GM23338 (cell line): ENCODE measurements around the gene SLC16A5. TPM values are rescaled to one million over a fixed set of nuclear protein-coding genes. Genes with fewer than 3 reads are reported as not detected.

Experiments
- ATAC-seq: fragments of 200-7000 bp; cut with Tn5 transposase; 3 replicates; pipeline ENCODE4 v1.9.1; 2020
- DNase-seq: peaks from one replicate; pipeline ENCODE4 v3.0.0-alpha.2; 2015; ENCODE audit warnings: low spot score
- H2AFZ ChIP-seq: fragments of 200-600 bp; sonication (generic); 2 replicates; pipeline ENCODE4 v1.8.0; 2016; ENCODE audit warnings: antibody characterized with exemption, mild to moderate bottlenecking, moderate library complexity
- H3F3A ChIP-seq: fragments of 200-600 bp; sonication (generic); replicated peaks from 2 replicates; pipeline ENCODE4 v1.8.0; 2017; ENCODE audit warnings: antibody characterized with exemption, mixed run types, low read depth
- H3K27ac ChIP-seq: fragments of 200-600 bp; sonication (generic); 2 replicates; pipeline ENCODE4 v1.6.1; 2016; ENCODE audit warnings: low read depth
- H3K27me3 ChIP-seq: fragments of 200-600 bp; sonication (generic); 2 replicates; pipeline ENCODE4 v1.8.0; 2016; ENCODE audit warnings: mild to moderate bottlenecking, mixed run types, moderate library complexity; ENCODE audit not compliant: insufficient read depth
- H3K36me3 ChIP-seq: fragments of 200-600 bp; sonication (generic); 2 replicates; pipeline ENCODE4 v1.8.0; 2016; ENCODE audit warnings: mild to moderate bottlenecking; ENCODE audit not compliant: insufficient read depth
- H3K4me1 ChIP-seq: fragments of 200-600 bp; sonication (generic); 2 replicates; pipeline ENCODE4 v1.8.0; 2016; ENCODE audit warnings: mild to moderate bottlenecking, moderate library complexity; ENCODE audit not compliant: insufficient read depth
- H3K4me2 ChIP-seq: fragments of 200-600 bp; sonication (generic); 2 replicates; pipeline ENCODE4 v1.7.1; 2017; ENCODE audit warnings: mixed run types
- H3K4me3 ChIP-seq: fragments of 200-600 bp; sonication (generic); 2 replicates; pipeline ENCODE4 v1.6.1; 2016; ENCODE audit warnings: mixed run types
- H3K79me2 ChIP-seq: fragments of 200-600 bp; sonication (generic); replicated peaks from 2 replicates; pipeline ENCODE4 v1.8.0; 2017; ENCODE audit warnings: mild to moderate bottlenecking; ENCODE audit not compliant: insufficient read depth
- H3K9me2 ChIP-seq: fragments of 200-600 bp; sonication (generic); 2 replicates; pipeline ENCODE4 v1.8.0; 2017; ENCODE audit not compliant: insufficient read depth
- H4K20me1 ChIP-seq: fragments of 200-600 bp; sonication (generic); replicated peaks from 2 replicates; pipeline ENCODE4 v1.8.0; 2017; ENCODE audit warnings: mild to moderate bottlenecking; ENCODE audit not compliant: insufficient read depth
- H3K27ac Mint-ChIP-seq: 2 replicates; pipeline ENCODE4 v1.8.0; 2020; ENCODE audit warnings: inconsistent platforms, mild to moderate bottlenecking, moderate library complexity, mixed read lengths
- H3K27me3 Mint-ChIP-seq: 3 replicates; pipeline ENCODE4 v1.8.0; 2022; ENCODE audit warnings: low read depth, mild to moderate bottlenecking, moderate library complexity, mixed read lengths, inconsistent platforms; ENCODE audit not compliant: insufficient read depth, poor library complexity
- H3K36me3 Mint-ChIP-seq: 3 replicates; pipeline ENCODE4 v1.8.0; 2021; ENCODE audit warnings: low read depth, mild to moderate bottlenecking, inconsistent platforms, moderate library complexity, mixed read lengths
- H3K4me1 Mint-ChIP-seq: 3 replicates; pipeline ENCODE4 v1.8.0; 2020; ENCODE audit warnings: mild to moderate bottlenecking, inconsistent platforms, mixed read lengths
- H3K4me3 Mint-ChIP-seq: 3 replicates; pipeline ENCODE4 v1.8.0; 2021; ENCODE audit warnings: moderate library complexity, mild to moderate bottlenecking, inconsistent platforms, mixed read lengths
- H3K9me3 Mint-ChIP-seq: 3 replicates; pipeline ENCODE4 v1.8.0; 2020; ENCODE audit warnings: moderate library complexity, mild to moderate bottlenecking, inconsistent platforms, mixed read lengths
- CREB1 ChIP-seq: fragments of 250-450 bp; sonication (Bioruptor Pico); IDR thresholded peaks from 2 replicates; pipeline ENCODE4 v1.5.0; 2020; ENCODE audit warnings: low read depth, mild to moderate bottlenecking, moderate library complexity
- CTCF ChIP-seq, 2 experiments: fragments of 200-600 bp in 1 of 2; sonication (generic) in 1 of 2; conservative IDR thresholded peaks; 2 replicates each; pipeline versions ENCODE4 v1.5.1 to v1.6.1; 2016 to 2017; ENCODE audit warnings: antibody characterized with exemption in 2 of 2, low read depth in 2 of 2, mild to moderate bottlenecking in 2 of 2, moderate library complexity in 1 of 2
- EZH2 ChIP-seq: fragments of 200-600 bp; sonication (generic); IDR thresholded peaks from one replicate; pipeline ENCODE4 v1.8.0; 2017; ENCODE audit warnings: antibody characterized with exemption, mild to moderate bottlenecking, low read depth; ENCODE audit not compliant: unreplicated experiment
- EZH2phosphoT487 ChIP-seq: fragments of 200-600 bp; sonication (generic); IDR thresholded peaks from one replicate; pipeline ENCODE4 v1.8.1; 2018; ENCODE audit warnings: antibody characterized with exemption; ENCODE audit not compliant: unreplicated experiment
- JUNB ChIP-seq: IDR thresholded peaks from one replicate; pipeline ENCODE4 v1.6.1; 2016; ENCODE audit warnings: antibody characterized with exemption; ENCODE audit not compliant: unreplicated experiment
- POLR2AphosphoS5 ChIP-seq: IDR thresholded peaks from 2 replicates; pipeline ENCODE4 v1.6.1; 2016; ENCODE audit warnings: antibody characterized with exemption, low read depth
- STAT1 ChIP-seq: IDR thresholded peaks from one replicate; pipeline ENCODE4 v1.6.1; 2016; ENCODE audit warnings: antibody characterized with exemption; ENCODE audit not compliant: unreplicated experiment
- ZNF114 ChIP-seq: fragments of 250-450 bp; sonication (Bioruptor Pico); IDR thresholded peaks from 2 replicates; pipeline ENCODE4 v1.5.0; 2020; ENCODE audit warnings: mild to moderate bottlenecking, moderate library complexity
- ZNF331 ChIP-seq: fragments of 250-450 bp; sonication (Bioruptor Pico); IDR thresholded peaks from 2 replicates; pipeline ENCODE4 v1.5.0; 2020; ENCODE audit warnings: low read depth, mild to moderate bottlenecking, moderate library complexity
- polyA plus RNA-seq: library from polyadenylated mRNA; unstranded; fragments of >200 nt; fragmentation: Nextera tagmentation; extraction: Ambion mirVana; gene quantifications from 2 replicates; pipeline ENCODE4 v1.2.1, GENCODE V29; 2016
- total RNA-seq: library from RNA; depleted of rRNA; stranded (reverse); fragments of >200 nt; shearing (Covaris generic); gene quantifications from 2 replicates; pipeline ENCODE4 v1.2.3, GENCODE V29; 2014
- TF ChIP-seq, protein P1 (sequence below): fragments of 250-450 bp; sonication (Bioruptor Pico); IDR thresholded peaks from 2 replicates; pipeline ENCODE4 v1.5.0; 2020; ENCODE audit warnings: mild to moderate bottlenecking, moderate library complexity

Gene SLC16A5
- total and polyA plus RNA-seq, 2 experiments from 2014 or later = 7.3 to 40.0 TPM

GRCh38 chr17:75078284-75079022 lies 9.3 kb upstream of the SLC16A5 start (continued):
- TF ChIP-seq EZH2phosphoT487 = no peak

DNA sequence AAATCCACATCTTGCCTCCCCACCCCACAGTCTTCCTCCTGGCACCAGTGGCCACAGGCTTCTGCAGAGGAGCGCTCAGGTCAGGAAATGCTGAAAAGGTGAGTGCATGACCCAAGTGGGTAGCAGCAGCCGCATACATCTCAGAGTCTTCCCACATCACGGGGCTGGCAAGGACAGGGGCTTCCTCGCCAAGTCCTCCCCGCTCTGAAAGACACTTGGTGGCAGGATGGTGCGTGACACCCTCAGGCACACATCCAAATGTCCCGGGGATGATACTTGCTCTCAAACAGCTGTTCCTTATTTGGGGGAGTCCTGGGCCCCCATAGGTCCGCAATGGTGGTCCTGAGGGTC lies 8.8 kb upstream of the SLC16A5 start:
- Histone ChIP-seq H2AFZ (no peak overlapping the region), H3K27ac (no peak overlapping the region), H3K9me2 (no peaks in the 10 kb centered on the region), H3K27me3 (no peaks in the 10 kb centered on the region), H3K4me3 (no peak overlapping the region), H3K4me1 (peaks cover 32% of the 10 kb centered on the region), H3K4me2 (no peak overlapping the region), H4K20me1 (no peaks in the 10 kb centered on the region), H3K36me3 (no peaks in the 10 kb centered on the region), H3K79me2 (no peaks in the 10 kb centered on the region), H3F3A (peaks cover 14% of the 10 kb centered on the region; the same call in 1 of the 2 replicates)
- Mint-ChIP-seq H3K4me1 (peaks cover 28% of the 10 kb centered on the region), H3K36me3 (no peaks in the 10 kb centered on the region), H3K4me3 (no peak overlapping the region), H3K27ac (no peak overlapping the region), H3K9me3 (no peaks in the 10 kb centered on the region), H3K27me3 (peaks cover 17% of the 10 kb centered on the region)
- DNase-seq (no peak), ATAC-seq (no peak)
- no peak for TF ChIP-seq JUNB

GRCh38 chr17:75081611-75082540 lies 5.9 kb upstream of the SLC16A5 start:
- Histone ChIP-seq H3K27ac (no peak overlapping the region), H3K27me3 (no peaks in the 10 kb centered on the region), H3K79me2 (no peaks in the 10 kb centered on the region), H3K4me1 (peaks cover 37% of the 10 kb centered on the region), H3K4me2 (no peak overlapping the region), H2AFZ (no peak overlapping the region), H4K20me1 (no peaks in the 10 kb centered on the region), H3K36me3 (no peaks in the 10 kb centered on the region), H3K4me3 (no peak overlapping the region), H3F3A (peaks cover 17% of the 10 kb centered on the region), H3K9me2 (no peaks in the 10 kb centered on the region)
- Mint-ChIP-seq H3K4me3 (no peak overlapping the region), H3K4me1 (peaks cover 38% of the 10 kb centered on the region), H3K9me3 (no peaks in the 10 kb centered on the region), H3K27ac (no peak overlapping the region), H3K36me3 (no peaks in the 10 kb centered on the region; the same call in 2 of the 3 replicates), H3K27me3 (peaks cover 20% of the 10 kb centered on the region)
- no peak for ATAC-seq
- no peak for DNase-seq
- TF ChIP-seq STAT1 = no peak
- no peak for TF ChIP-seq EZH2phosphoT487
- TF ChIP-seq, protein P1, sequence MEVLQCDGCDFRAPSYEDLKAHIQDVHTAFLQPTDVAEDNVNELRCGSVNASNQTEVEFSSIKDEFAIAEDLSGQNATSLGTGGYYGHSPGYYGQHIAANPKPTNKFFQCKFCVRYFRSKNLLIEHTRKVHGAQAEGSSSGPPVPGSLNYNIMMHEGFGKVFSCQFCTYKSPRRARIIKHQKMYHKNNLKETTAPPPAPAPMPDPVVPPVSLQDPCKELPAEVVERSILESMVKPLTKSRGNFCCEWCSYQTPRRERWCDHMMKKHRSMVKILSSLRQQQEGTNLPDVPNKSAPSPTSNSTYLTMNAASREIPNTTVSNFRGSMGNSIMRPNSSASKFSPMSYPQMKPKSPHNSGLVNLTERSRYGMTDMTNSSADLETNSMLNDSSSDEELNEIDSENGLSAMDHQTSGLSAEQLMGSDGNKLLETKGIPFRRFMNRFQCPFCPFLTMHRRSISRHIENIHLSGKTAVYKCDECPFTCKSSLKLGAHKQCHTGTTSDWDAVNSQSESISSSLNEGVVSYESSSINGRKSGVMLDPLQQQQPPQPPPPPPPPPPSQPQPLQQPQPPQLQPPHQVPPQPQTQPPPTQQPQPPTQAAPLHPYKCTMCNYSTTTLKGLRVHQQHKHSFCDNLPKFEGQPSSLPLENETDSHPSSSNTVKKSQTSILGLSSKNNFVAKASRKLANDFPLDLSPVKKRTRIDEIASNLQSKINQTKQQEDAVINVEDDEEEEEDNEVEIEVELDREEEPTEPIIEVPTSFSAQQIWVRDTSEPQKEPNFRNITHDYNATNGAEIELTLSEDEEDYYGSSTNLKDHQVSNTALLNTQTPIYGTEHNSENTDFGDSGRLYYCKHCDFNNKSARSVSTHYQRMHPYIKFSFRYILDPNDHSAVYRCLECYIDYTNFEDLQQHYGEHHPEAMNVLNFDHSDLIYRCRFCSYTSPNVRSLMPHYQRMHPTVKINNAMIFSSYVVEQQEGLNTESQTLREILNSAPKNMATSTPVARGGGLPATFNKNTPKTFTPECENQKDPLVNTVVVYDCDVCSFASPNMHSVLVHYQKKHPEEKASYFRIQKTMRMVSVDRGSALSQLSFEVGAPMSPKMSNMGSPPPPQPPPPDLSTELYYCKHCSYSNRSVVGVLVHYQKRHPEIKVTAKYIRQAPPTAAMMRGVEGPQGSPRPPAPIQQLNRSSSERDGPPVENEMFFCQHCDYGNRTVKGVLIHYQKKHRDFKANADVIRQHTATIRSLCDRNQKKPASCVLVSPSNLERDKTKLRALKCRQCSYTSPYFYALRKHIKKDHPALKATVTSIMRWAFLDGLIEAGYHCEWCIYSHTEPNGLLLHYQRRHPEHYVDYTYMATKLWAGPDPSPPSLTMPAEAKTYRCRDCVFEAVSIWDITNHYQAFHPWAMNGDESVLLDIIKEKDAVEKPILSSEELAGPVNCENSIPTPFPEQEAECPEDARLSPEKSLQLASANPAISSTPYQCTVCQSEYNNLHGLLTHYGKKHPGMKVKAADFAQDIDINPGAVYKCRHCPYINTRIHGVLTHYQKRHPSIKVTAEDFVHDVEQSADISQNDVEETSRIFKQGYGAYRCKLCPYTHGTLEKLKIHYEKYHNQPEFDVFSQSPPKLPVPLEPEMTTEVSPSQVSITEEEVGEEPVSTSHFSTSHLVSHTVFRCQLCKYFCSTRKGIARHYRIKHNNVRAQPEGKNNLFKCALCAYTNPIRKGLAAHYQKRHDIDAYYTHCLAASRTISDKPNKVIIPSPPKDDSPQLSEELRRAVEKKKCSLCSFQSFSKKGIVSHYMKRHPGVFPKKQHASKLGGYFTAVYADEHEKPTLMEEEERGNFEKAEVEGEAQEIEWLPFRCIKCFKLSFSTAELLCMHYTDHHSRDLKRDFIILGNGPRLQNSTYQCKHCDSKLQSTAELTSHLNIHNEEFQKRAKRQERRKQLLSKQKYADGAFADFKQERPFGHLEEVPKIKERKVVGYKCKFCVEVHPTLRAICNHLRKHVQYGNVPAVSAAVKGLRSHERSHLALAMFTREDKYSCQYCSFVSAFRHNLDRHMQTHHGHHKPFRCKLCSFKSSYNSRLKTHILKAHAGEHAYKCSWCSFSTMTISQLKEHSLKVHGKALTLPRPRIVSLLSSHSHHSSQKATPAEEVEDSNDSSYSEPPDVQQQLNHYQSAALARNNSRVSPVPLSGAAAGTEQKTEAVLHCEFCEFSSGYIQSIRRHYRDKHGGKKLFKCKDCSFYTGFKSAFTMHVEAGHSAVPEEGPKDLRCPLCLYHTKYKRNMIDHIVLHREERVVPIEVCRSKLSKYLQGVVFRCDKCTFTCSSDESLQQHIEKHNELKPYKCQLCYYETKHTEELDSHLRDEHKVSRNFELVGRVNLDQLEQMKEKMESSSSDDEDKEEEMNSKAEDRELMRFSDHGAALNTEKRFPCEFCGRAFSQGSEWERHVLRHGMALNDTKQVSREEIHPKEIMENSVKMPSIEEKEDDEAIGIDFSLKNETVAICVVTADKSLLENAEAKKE = no peak
- TF ChIP-seq CTCF (conservative IDR thresholded peaks at IDR 0.05; ENCODE audit: low read depth in 2 of 2) = no peak
- TF ChIP-seq ZNF114 (CRISPR knock-in tag) = no peak
- no peak for TF ChIP-seq POLR2AphosphoS5
- no peak for TF ChIP-seq ZNF331 (CRISPR knock-in tag)
- TF ChIP-seq JUNB = no peak
- TF ChIP-seq CREB1 (CRISPR knock-in tag) = no peak
- no peak for TF ChIP-seq EZH2
